Natural killer cell (primary cell): Measurements from ENCODE around the gene UBE2R2. TPM values are rescaled to one million over a fixed set of nuclear protein-coding genes. Genes with fewer than 3 reads are reported as not detected.

Source experiments
- ATAC-seq, 3 donors: fragments of 150-1000 bp in 2 of 3; fragments of 200-7000 bp in 1 of 3; cut with Tn5 transposase; 1 replicate in 1 of 3; 2 replicates in 2 of 3; pipeline ENCODE4 v1.10.0; 2021; ENCODE audit warnings: mild to moderate bottlenecking in 2 of 3, moderate library complexity in 2 of 3
- DNase-seq, 2 donors: peaks; one replicate each; pipeline versions ENCODE4 v3.0.0 to v3.0.0-alpha.2; 2013 to 2021; ENCODE audit warnings: mixed read lengths in 1 of 2
- H3K27ac ChIP-seq: one replicate; pipeline ENCODE4 v1.5.1; 2013; ENCODE audit warnings: mild to moderate bottlenecking, low read length
- H3K27me3 ChIP-seq: one replicate; pipeline ENCODE4 v1.6.1; 2013; ENCODE audit warnings: low read length; ENCODE audit not compliant: control insufficient read depth, insufficient read depth
- H3K36me3 ChIP-seq: one replicate; pipeline ENCODE4 v1.6.1; 2013; ENCODE audit warnings: low read length; ENCODE audit not compliant: control insufficient read depth, insufficient read depth
- H3K4me1 ChIP-seq: one replicate; pipeline ENCODE4 v1.6.1; 2013; ENCODE audit warnings: low read length; ENCODE audit not compliant: control insufficient read depth, insufficient read depth
- H3K4me3 ChIP-seq: one replicate; pipeline ENCODE4 v1.5.1; 2013; ENCODE audit warnings: low read length
- H3K9me3 ChIP-seq: one replicate; pipeline ENCODE4 v1.6.1; 2013; ENCODE audit warnings: low read length; ENCODE audit not compliant: control insufficient read depth, insufficient read depth
- H3K27ac Mint-ChIP-seq, 2 donors: one replicate each; pipeline ENCODE4 v1.8.0; 2022; ENCODE audit warnings: mild to moderate bottlenecking in 2 of 2, mixed read lengths in 2 of 2, moderate library complexity in 1 of 2
- H3K27me3 Mint-ChIP-seq, 2 donors: one replicate each; pipeline ENCODE4 v1.8.0; 2022; ENCODE audit warnings: low read depth in 2 of 2, mixed read lengths in 2 of 2
- H3K36me3 Mint-ChIP-seq: one replicate; pipeline ENCODE4 v1.8.0; 2022; ENCODE audit warnings: mixed read lengths
- H3K4me1 Mint-ChIP-seq, 2 donors: one replicate each; pipeline ENCODE4 v1.8.0; 2022; ENCODE audit warnings: mixed read lengths in 2 of 2
- H3K4me3 Mint-ChIP-seq: one replicate; pipeline ENCODE4 v1.8.0; 2022; ENCODE audit warnings: mild to moderate bottlenecking, moderate library complexity, mixed read lengths
- H3K9me3 Mint-ChIP-seq, 2 donors: one replicate each; pipeline ENCODE4 v1.8.0; 2022; ENCODE audit warnings: mixed read lengths in 2 of 2
- CTCF ChIP-seq: fragments of 200-600 bp; IDR thresholded peaks from one replicate; pipeline ENCODE4 v1.8.0; 2022; ENCODE audit warnings: antibody characterized with exemption
- WGBS: methylation state at CpG from one replicate; pipeline ENCODE4 v1.1.7; 2013; ENCODE audit warnings: missing lambda C conversion rate; ENCODE audit not compliant: insufficient coverage; 5-methylcytosine and 5-hydroxymethylcytosine counted together
- intact Hi-C: fragments of 100-400 bp; cut with micrococcal nuclease; formaldehyde crosslinking; loops from one replicate; pipeline ENCODE4 v1.14.2; 2022
- total RNA-seq, 4 donors: library from RNA; stranded (reverse); fragments of 120-200 nt in 1 of 4; gene quantifications; one replicate each; pipeline versions ENCODE4 v1.2.3 to v1.2.4, GENCODE V29; 2013 to 2022

The UBE2R2 gene
- total RNA-seq, 3 donors from 2014 or later (not counting 1 experiment from before 2014, with no cell fraction given) = 31.2 to 36.0 (median 31.9) TPM

GRCh38 chr9:33776578-33776977, 40.4 kb upstream of the UBE2R2 start:
- Mint-ChIP-seq H3K36me3 (no peaks in the 10 kb centered on the region), H3K4me1 (peaks cover 5% of the 10 kb centered on the region in 2 donors), H3K27me3 (peaks cover 5 to 22% of the 10 kb centered on the region in 2 donors), H3K9me3 (no peaks in the 10 kb centered on the region), H3K4me3 (peak overlapping the region; percentile 31), H3K27ac (no peak overlapping the region)
- no peak for TF ChIP-seq CTCF
- no peaks in the 10 kb centered on the region for H3K36me3 ChIP-seq
- no peaks in the 10 kb centered on the region for H3K27me3 ChIP-seq
- DNase-seq = no peak
- no peak for ATAC-seq
- H3K4me3 ChIP-seq = no peak overlapping the region
- no peaks in the 10 kb centered on the region for H3K4me1 ChIP-seq
- intact Hi-C loops = no loop called here
- no peak overlapping the region for H3K27ac ChIP-seq
- no peaks in the 10 kb centered on the region for H3K9me3 ChIP-seq

GRCh38 chr9:33778700-33779351, 38.1 kb upstream of the UBE2R2 start:
- no peaks in the 10 kb centered on the region for H3K9me3 Mint-ChIP-seq
- Histone ChIP-seq H3K4me3 (no peak overlapping the region), H3K9me3 (no peaks in the 10 kb centered on the region), H3K27ac (no peak overlapping the region), H3K27me3 (no peaks in the 10 kb centered on the region), H3K36me3 (no peaks in the 10 kb centered on the region), H3K4me1 (no peaks in the 10 kb centered on the region)
- H3K36me3 Mint-ChIP-seq = no peaks in the 10 kb centered on the region
- no peak overlapping the region for H3K4me3 Mint-ChIP-seq
- 18% methylated on average over 6 of the region's 6 CpGs for WGBS
- DNase-seq (peak; percentile 28 to 81), ATAC-seq (peak; percentile 87 to 98 (median 96))
- intact Hi-C loops = loop anchor here (1.0 kb wide), 2 partner anchors 41 to 155 kb away; no protein-coding TSS in a partner anchor
- peaks cover 11 to 13% of the 10 kb centered on the region in 2 donors for H3K27me3 Mint-ChIP-seq
- no peak overlapping the region for H3K27ac Mint-ChIP-seq
- peak; percentile 83 for TF ChIP-seq CTCF
- peaks cover 5% of the 10 kb centered on the region in 2 donors for H3K4me1 Mint-ChIP-seq

GRCh38 chr9:33780276-33780675, 36.7 kb upstream of the UBE2R2 start:
- ATAC-seq = no peak
- intact Hi-C loops = no loop called here
- no peak overlapping the region for H3K4me3 ChIP-seq
- no peak for DNase-seq
- H3K36me3 Mint-ChIP-seq = no peaks in the 10 kb centered on the region
- no peaks in the 10 kb centered on the region for H3K27me3 ChIP-seq
- no peak overlapping the region for H3K27ac Mint-ChIP-seq
- H3K4me1 ChIP-seq = no peaks in the 10 kb centered on the region
- H3K27ac ChIP-seq = no peak overlapping the region
- peaks cover 5% of the 10 kb centered on the region in 2 donors for H3K4me1 Mint-ChIP-seq
- peaks cover 11 to 13% of the 10 kb centered on the region in 2 donors for H3K27me3 Mint-ChIP-seq
- H3K9me3 Mint-ChIP-seq = no peaks in the 10 kb centered on the region
- H3K9me3 ChIP-seq = no peaks in the 10 kb centered on the region
- H3K36me3 ChIP-seq = no peaks in the 10 kb centered on the region
- TF ChIP-seq CTCF = no peak
- H3K4me3 Mint-ChIP-seq = no peak overlapping the region

- WGBS = 86% methylated on average over 1 of the region's 1 CpG
- Histone ChIP-seq H3K36me3 (no peaks in the 10 kb centered on the region), H3K27me3 (no peaks in the 10 kb centered on the region), H3K27ac (no peak overlapping the region), H3K9me3 (no peaks in the 10 kb centered on the region), H3K4me3 (no peak overlapping the region), H3K4me1 (no peaks in the 10 kb centered on the region)
- intact Hi-C loops = no loop called here
- peaks cover 9 to 17% of the 10 kb centered on the region in 2 donors for H3K27me3 Mint-ChIP-seq
- ATAC-seq (no peak), DNase-seq (no peak)
- H3K4me3 Mint-ChIP-seq = no peak overlapping the region
- no peak overlapping the region for H3K27ac Mint-ChIP-seq
- TF ChIP-seq CTCF = no peak
- H3K36me3 Mint-ChIP-seq = no peaks in the 10 kb centered on the region
- H3K4me1 Mint-ChIP-seq = peaks cover 5% of the 10 kb centered on the region in 2 donors
- H3K9me3 Mint-ChIP-seq = no peaks in the 10 kb centered on the region
These were observed 35.2 kb upstream of the UBE2R2 start for GRCh38 chr9:33781736-33782135.
